ENCODE data around the gene PDE4B. TPM values are rescaled to one million over a fixed set of nuclear protein-coding genes. Genes with fewer than 3 reads are reported as not detected.

The PDE4B gene
- total RNA-seq, 2 donors from 2014 or later, result 1.6 to 12.2 TPM

DNA sequence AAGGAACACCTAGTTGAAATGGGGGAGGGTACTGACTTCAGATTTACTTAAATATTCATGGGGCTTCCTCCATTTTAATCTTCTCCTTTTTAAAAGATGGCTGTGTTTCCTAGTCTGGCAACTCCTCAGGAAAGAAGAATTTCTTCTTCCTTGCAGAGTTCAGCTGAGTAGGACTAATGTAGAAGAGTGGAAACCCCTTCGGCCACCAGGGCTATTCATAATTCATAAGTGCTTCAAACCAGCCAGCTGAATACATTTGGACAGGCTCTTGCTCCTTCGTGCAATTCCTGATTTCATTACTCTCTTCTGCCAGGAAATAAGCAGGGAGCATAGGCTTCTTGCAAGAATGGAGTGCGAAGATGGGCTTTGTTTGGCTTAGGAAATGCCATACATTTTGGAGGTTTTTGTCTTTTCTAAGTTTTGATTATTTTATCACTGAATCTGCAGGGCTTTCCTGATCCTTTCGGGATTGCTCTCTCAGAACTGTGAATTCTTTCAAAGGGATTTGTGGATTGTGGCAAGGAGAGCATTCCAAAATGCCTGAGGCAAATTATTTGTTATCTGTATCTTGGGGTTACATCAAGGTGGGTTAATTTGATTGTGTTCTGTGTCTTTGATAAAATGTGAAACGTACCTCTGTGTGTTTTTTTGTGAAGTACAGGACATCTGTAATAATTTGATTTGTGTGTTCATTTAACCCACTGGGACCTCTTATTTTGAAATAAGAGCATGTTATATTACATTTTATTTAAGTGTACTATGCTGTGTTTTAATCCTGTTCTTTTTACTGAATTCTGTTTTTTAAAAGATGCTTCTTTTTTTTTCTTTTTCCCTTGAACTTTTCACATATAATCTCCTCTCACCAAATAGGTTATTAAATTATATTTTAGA is 561.9 kb downstream of the PDE4B start:
- no peaks in the 10 kb centered on the region for H3K9me3 ChIP-seq
- no peak for DNase-seq
- no peak overlapping the region for H3K4me3 ChIP-seq
- H3K4me1 ChIP-seq, result no peaks in the 10 kb centered on the region
- no peak for ATAC-seq
- TF ChIP-seq POLR2A (IDR thresholded peaks at IDR 0.05) (no peak), CTCF (IDR thresholded peaks at IDR 0.05) (no peak)
- H3K27ac ChIP-seq, result no peak overlapping the region
- WGBS, 2 donors, result 27 to 32% methylated on average over 5 of the region's 5 CpGs
- no peaks in the 10 kb centered on the region for H3K36me3 ChIP-seq (replicated peaks in 1 of 2; ENCODE audit: insufficient read depth in 1 of 2, low read depth in 2 of 2)
- intact Hi-C loops (cut with DNase I), result no loop called here
- peaks cover 0 to 6% of the 10 kb centered on the region in 2 donors for H3K27me3 ChIP-seq

DNA sequence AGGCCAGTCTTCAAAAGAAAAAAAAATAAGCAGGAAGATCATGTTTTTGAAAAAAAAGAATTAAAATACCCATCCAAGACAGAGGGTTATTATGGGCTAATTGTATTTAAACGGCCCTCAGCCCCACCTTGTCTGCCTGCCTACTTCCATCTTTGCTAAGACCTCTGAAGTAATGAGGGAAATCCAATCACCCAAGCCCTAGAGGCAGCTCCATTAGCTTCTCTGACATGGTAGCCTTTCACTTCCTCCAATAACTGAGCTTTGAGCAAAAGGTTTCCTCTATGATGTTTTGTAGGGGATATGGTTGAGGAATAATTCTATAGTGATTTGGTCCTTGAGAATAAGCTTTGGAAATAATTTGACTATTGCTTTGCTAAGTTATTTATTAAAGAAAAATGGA is 563.1 kb downstream of the PDE4B start:
- no peak for ATAC-seq
- Histone ChIP-seq H3K36me3 (replicated peaks in 1 of 2; ENCODE audit: insufficient read depth in 1 of 2, low read depth in 2 of 2) (no peaks in the 10 kb centered on the region), H3K4me3 (no peak overlapping the region), H3K4me1 (no peaks in the 10 kb centered on the region), H3K27ac (no peak overlapping the region), H3K9me3 (no peaks in the 10 kb centered on the region), H3K27me3 (peaks cover 0 to 6% of the 10 kb centered on the region in 2 donors)
- DNase-seq, result no peak
- no peak for TF ChIP-seq POLR2A (IDR thresholded peaks at IDR 0.05)
- no peak for TF ChIP-seq CTCF (IDR thresholded peaks at IDR 0.05)
- intact Hi-C loops (cut with DNase I), result no loop called here
- 27 to 39% methylated on average over 1 of the region's 1 CpG for WGBS, 2 donors

- DNase-seq (no peak), ATAC-seq (no peak)
- WGBS, 2 donors, result 40 to 54% methylated on average over 2 of the region's 2 CpGs
- H3K4me3 ChIP-seq, result no peak overlapping the region
- intact Hi-C loops (cut with DNase I), result no loop called here
- TF ChIP-seq POLR2A (IDR thresholded peaks at IDR 0.05) (no peak), CTCF (IDR thresholded peaks at IDR 0.05) (no peak)
- no peaks in the 10 kb centered on the region for H3K4me1 ChIP-seq
- H3K36me3 ChIP-seq (replicated peaks in 1 of 2; ENCODE audit: insufficient read depth in 1 of 2, low read depth in 2 of 2), result no peaks in the 10 kb centered on the region
- H3K27ac ChIP-seq, result no peak overlapping the region
- H3K27me3 ChIP-seq, result peaks cover 0 to 6% of the 10 kb centered on the region in 2 donors
- H3K9me3 ChIP-seq, result no peaks in the 10 kb centered on the region
Measured at GRCh38 chr1:66356605-66357004, 563.9 kb downstream of the PDE4B start.

DNA sequence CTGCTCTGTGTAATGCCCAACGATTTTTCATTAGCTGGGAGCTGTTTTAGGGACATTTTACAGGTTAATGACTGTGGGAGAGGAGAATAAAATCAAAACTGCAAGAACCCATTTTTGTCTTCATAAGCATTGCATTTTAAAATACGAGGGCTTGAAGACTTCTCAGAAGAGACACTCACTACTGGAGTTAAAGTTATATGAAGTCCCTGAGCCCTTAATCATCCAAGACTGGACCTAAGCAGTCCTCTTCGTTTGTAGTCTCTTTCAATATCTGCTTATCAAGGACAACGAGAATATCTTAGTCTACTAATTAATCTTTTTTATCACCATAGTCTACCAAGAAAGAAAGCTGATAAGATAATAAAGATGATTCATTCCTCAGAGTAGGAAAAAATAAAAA is 564.3 kb downstream of the PDE4B start:
- TF ChIP-seq POLR2A (IDR thresholded peaks at IDR 0.05) (no peak), CTCF (IDR thresholded peaks at IDR 0.05) (no peak)

More for the DNA sequence above, 564.3 kb downstream of the PDE4B start:
- intact Hi-C loops (cut with DNase I), result no loop called here
- no peaks in the 10 kb centered on the region for H3K36me3 ChIP-seq (replicated peaks in 1 of 2; ENCODE audit: insufficient read depth in 1 of 2, low read depth in 2 of 2)
- H3K27ac ChIP-seq, result no peak overlapping the region
- H3K4me3 ChIP-seq, result no peak overlapping the region
- H3K9me3 ChIP-seq, result no peaks in the 10 kb centered on the region
- peaks cover 0 to 6% of the 10 kb centered on the region in 2 donors for H3K27me3 ChIP-seq
- no peak for ATAC-seq
- no peaks in the 10 kb centered on the region for H3K4me1 ChIP-seq
- 36% methylated on average over 4 of the region's 4 CpGs for WGBS, 2 donors
- DNase-seq, result no peak

All from body of pancreas (tissue), 4 donors.